Stimulated activated CD8-positive, alpha-beta memory T cell treated with anti-CD3 and anti-CD28 coated beads, Interleukin-12 subunit alpha, Interleukin-12 subunit beta, amount 100 ng/mL, for 24 hours (primary cell): ENCODE measurements around the gene CCBE1.

Experiments used
- DNase-seq: peaks from one replicate; pipeline ENCODE4 v3.0.0-alpha.2; 2020; ENCODE audit errors: extremely low read depth

The CCBE1 gene

GRCh38 chr18:59570101-59570775, 127.0 kb downstream of the CCBE1 start:
- no peak for DNase-seq

- DNase-seq = no peak
These were observed 127.8 kb downstream of the CCBE1 start for GRCh38 chr18:59569390-59569791.

- no peak for DNase-seq
These were observed 129.8 kb downstream of the CCBE1 start for GRCh38 chr18:59567431-59567830.

- no peak for DNase-seq
These were observed 130.7 kb downstream of the CCBE1 start for GRCh38 chr18:59566533-59566971.

- DNase-seq = no peak
These were observed 131.3 kb downstream of the CCBE1 start for GRCh38 chr18:59565957-59566356.

GRCh38 chr18:59564561-59564960, 132.7 kb downstream of the CCBE1 start:
- no peak for DNase-seq

GRCh38 chr18:59563176-59563785, 133.9 kb downstream of the CCBE1 start:
- DNase-seq = no peak

- no peak for DNase-seq
These were observed 134.5 kb downstream of the CCBE1 start for GRCh38 chr18:59562751-59563150.

GRCh38 chr18:59561612-59562011, 135.6 kb downstream of the CCBE1 start:
- DNase-seq = no peak

GRCh38 chr18:59560556-59560955, 136.7 kb downstream of the CCBE1 start:
- no peak for DNase-seq

GRCh38 chr18:59559528-59559927, 137.7 kb downstream of the CCBE1 start:
- no peak for DNase-seq

GRCh38 chr18:59555995-59556659, 141.1 kb downstream of the CCBE1 start:
- DNase-seq = no peak

GRCh38 chr18:59554796-59555335, 142.4 kb downstream of the CCBE1 start:
- no peak for DNase-seq

- DNase-seq = no peak
These were observed 143.9 kb downstream of the CCBE1 start for GRCh38 chr18:59553273-59553870.

- DNase-seq = no peak
These were observed 145.2 kb downstream of the CCBE1 start for GRCh38 chr18:59551902-59552635.

- DNase-seq = no peak
These were observed 147.1 kb downstream of the CCBE1 start for GRCh38 chr18:59550174-59550516.

- no peak for DNase-seq
These were observed 147.6 kb downstream of the CCBE1 start for GRCh38 chr18:59549503-59550173.

- no peak for DNase-seq
These were observed 149.5 kb downstream of the CCBE1 start for GRCh38 chr18:59547581-59548182.

GRCh38 chr18:59546188-59546587, 151.0 kb downstream of the CCBE1 start:
- no peak for DNase-seq

GRCh38 chr18:59540780-59541179, 156.4 kb downstream of the CCBE1 start:
- DNase-seq = no peak

GRCh38 chr18:59540346-59540745, 156.9 kb downstream of the CCBE1 start:
- DNase-seq = no peak
